A673 (cell line): Measurements from ENCODE around the gene DPM1. TPM values are rescaled to one million over a fixed set of nuclear protein-coding genes. Genes with fewer than 3 reads are reported as not detected.

Experiments
- BruUV-seq: library from RNA; stranded (reverse); fragments of 400-500 nt; replicated peaks from 2 replicates; lab custom pipeline; 2021; lab: Mats Ljungman, UMichigan
- CTCF ChIA-PET: fragments of 300-600 bp; sonication (Branson Sonifier 250); formaldehyde crosslinking; loops from one replicate; lab custom pipeline; 2022; ENCODE audit warnings: antibody characterized with exemption; lab: Charles Lee
- POLR2A ChIA-PET: fragments of 300-600 bp; sonication (Branson Sonifier 250); formaldehyde crosslinking; loops from one replicate; lab custom pipeline; 2022; ENCODE audit warnings: antibody characterized with exemption; ENCODE audit not compliant: low non-redundant PET; lab: Charles Lee
- DNase-seq: peaks from one replicate; pipeline ENCODE4 v3.0.0-alpha.2; 2015; ENCODE audit warnings: low spot score
- H3K27ac ChIP-seq: fragments of 200-600 bp; sonication (generic); 2 replicates; pipeline ENCODE4 v1.5.1; 2016; ENCODE audit warnings: mixed run types, low read depth, mild to moderate bottlenecking, mixed read lengths, antibody characterized with exemption, low read length; ENCODE audit not compliant: poor library complexity, severe bottlenecking
- H3K27me3 ChIP-seq: fragments of 200-600 bp; sonication (generic); replicated peaks from 2 replicates; pipeline ENCODE4 v1.6.1; 2017; ENCODE audit warnings: mixed run types, low read depth, mild to moderate bottlenecking, mixed read lengths, antibody characterized with exemption, low read length; ENCODE audit not compliant: insufficient read depth, poor library complexity
- H3K36me3 ChIP-seq: fragments of 200-600 bp; sonication (generic); 2 replicates; pipeline ENCODE4 v1.6.1; 2016; ENCODE audit warnings: mixed run types, mild to moderate bottlenecking, mixed read lengths, antibody characterized with exemption, low read length; ENCODE audit not compliant: insufficient read depth, poor library complexity, severe bottlenecking
- H3K4me1 ChIP-seq: fragments of 200-600 bp; sonication (generic); 2 replicates; pipeline ENCODE4 v1.6.1; 2017; ENCODE audit warnings: mixed run types, mild to moderate bottlenecking, mixed read lengths, antibody characterized with exemption, low read length; ENCODE audit not compliant: insufficient read depth, poor library complexity, severe bottlenecking
- H3K4me3 ChIP-seq: fragments of 200-600 bp; sonication (generic); 2 replicates; pipeline ENCODE4 v1.5.1; 2016; ENCODE audit warnings: low read depth, mixed run types, mild to moderate bottlenecking, mixed read lengths, low read length; ENCODE audit not compliant: poor library complexity, severe bottlenecking
- H3K9me3 ChIP-seq: fragments of 200-600 bp; sonication (generic); 2 replicates; pipeline ENCODE4 v1.6.1; 2016; ENCODE audit warnings: mixed run types, low read depth, mild to moderate bottlenecking, mixed read lengths, antibody characterized with exemption, low read length; ENCODE audit not compliant: poor library complexity, severe bottlenecking
- EZH2 ChIP-seq: fragments of 200-600 bp; sonication (generic); IDR thresholded peaks from 2 replicates; pipeline ENCODE4 v1.6.1; 2017; ENCODE audit warnings: borderline replicate concordance, low read depth, mild to moderate bottlenecking, mixed read lengths, antibody characterized with exemption, low read length; ENCODE audit not compliant: poor library complexity, severe bottlenecking
- intact Hi-C: fragments of 100-400 bp; cut with micrococcal nuclease; formaldehyde crosslinking; loops from one replicate; pipeline ENCODE4 v1.10.0; 2022; ENCODE audit not compliant: unreplicated experiment
- total RNA-seq: library from RNA; stranded (reverse); gene quantifications from 2 replicates; pipeline ENCODE4 v1.2.3, GENCODE V29; 2021
- TF ChIP-seq, protein P1 (sequence below): fragments of 300-800, 200-600 bp; sonication (generic); conservative IDR thresholded peaks from 2 replicates; pipeline ENCODE4 v1.5.1; 2017; ENCODE audit warnings: low read depth, mild to moderate bottlenecking, antibody characterized with exemption, low read length, moderate library complexity, mixed read lengths

Gene DPM1
- total RNA-seq, 1 experiment from 2014 or later = 65.5 TPM

DNA sequence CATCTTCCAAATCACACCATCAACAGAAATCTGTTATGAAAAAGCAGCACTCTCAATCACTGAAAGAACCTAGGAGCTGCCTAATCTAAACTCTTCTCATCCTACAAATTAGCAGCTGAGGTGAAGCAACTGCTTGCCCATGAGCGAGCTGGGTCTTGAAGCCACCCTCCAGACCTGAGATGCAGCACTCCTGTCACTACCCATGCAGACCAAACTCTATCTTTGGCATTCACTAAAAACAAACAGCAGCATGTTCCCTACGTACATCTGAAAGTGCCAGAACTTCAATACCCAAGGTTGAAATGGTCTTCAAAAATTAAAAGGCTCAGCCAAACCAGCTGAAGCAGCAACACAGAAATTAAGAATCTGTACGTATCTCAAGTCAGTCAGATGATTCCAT lies 41.4 kb downstream of the DPM1 start:
- no TSS peak for BruUV-seq
- H3K27ac ChIP-seq = peak overlapping the region; percentile 33
- intact Hi-C loops = no loop called here
- no peaks in the 10 kb centered on the region for H3K27me3 ChIP-seq
- H3K4me3 ChIP-seq = no peak overlapping the region
- peaks cover 30% of the 10 kb centered on the region for H3K36me3 ChIP-seq
- ChIA-PET POLR2A (no interaction called here), CTCF (interaction anchor here (0.7 kb wide), 1 partner anchor 58 kb away, joined by 5 read pairs; no protein-coding TSS in a partner anchor)
- no peak for DNase-seq
- TF ChIP-seq, protein P1, sequence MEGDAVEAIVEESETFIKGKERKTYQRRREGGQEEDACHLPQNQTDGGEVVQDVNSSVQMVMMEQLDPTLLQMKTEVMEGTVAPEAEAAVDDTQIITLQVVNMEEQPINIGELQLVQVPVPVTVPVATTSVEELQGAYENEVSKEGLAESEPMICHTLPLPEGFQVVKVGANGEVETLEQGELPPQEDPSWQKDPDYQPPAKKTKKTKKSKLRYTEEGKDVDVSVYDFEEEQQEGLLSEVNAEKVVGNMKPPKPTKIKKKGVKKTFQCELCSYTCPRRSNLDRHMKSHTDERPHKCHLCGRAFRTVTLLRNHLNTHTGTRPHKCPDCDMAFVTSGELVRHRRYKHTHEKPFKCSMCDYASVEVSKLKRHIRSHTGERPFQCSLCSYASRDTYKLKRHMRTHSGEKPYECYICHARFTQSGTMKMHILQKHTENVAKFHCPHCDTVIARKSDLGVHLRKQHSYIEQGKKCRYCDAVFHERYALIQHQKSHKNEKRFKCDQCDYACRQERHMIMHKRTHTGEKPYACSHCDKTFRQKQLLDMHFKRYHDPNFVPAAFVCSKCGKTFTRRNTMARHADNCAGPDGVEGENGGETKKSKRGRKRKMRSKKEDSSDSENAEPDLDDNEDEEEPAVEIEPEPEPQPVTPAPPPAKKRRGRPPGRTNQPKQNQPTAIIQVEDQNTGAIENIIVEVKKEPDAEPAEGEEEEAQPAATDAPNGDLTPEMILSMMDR = no peak
- no peak for TF ChIP-seq EZH2
- H3K4me1 ChIP-seq = peaks cover 60% of the 10 kb centered on the region
- H3K9me3 ChIP-seq = no peaks in the 10 kb centered on the region

DNA sequence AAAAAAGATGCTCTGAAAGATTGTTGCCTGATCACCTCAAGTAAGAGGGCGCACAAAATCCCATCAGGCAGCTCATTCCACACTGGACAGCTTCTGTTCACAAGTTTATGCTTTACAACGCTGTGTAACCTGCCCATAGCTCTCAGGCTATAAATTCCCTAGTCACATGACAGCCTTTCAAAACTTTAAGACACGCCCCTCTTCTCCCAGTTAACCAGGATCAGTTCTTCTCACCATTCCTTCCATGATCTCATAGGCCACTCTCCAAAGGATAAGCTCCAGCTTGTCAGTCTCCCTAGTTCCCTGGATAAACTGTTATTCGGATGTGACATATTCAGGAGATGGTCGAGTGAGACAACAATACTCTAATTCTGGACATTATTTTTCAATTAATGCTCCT lies 42.1 kb downstream of the DPM1 start:
- peaks cover 30% of the 10 kb centered on the region for H3K36me3 ChIP-seq
- H3K27me3 ChIP-seq = no peaks in the 10 kb centered on the region
- ChIA-PET CTCF (interaction anchor here (0.7 kb wide), 1 partner anchor 57 kb away, joined by 5 read pairs; no protein-coding TSS in a partner anchor), POLR2A (interaction anchor here (0.6 kb wide), 1 partner anchor 275 kb away, joined by 3 read pairs; no protein-coding TSS in a partner anchor)
- BruUV-seq = no TSS peak
- H3K4me1 ChIP-seq = peaks cover 60% of the 10 kb centered on the region
- no peak overlapping the region for H3K4me3 ChIP-seq
- peak; percentile 62 for DNase-seq
- intact Hi-C loops = no loop called here
- no peak overlapping the region for H3K27ac ChIP-seq
- H3K9me3 ChIP-seq = no peaks in the 10 kb centered on the region
- TF ChIP-seq, protein P1 = no peak
- no peak for TF ChIP-seq EZH2

- peak; percentile 38 for DNase-seq
- intact Hi-C loops = no loop called here
- TF ChIP-seq, protein P1 = no peak
- no peak for TF ChIP-seq EZH2
- no TSS peak for BruUV-seq
- Histone ChIP-seq H3K4me1 (peaks cover 60% of the 10 kb centered on the region), H3K27me3 (no peaks in the 10 kb centered on the region), H3K9me3 (no peaks in the 10 kb centered on the region), H3K4me3 (no peak overlapping the region), H3K27ac (peak overlapping the region; percentile 49), H3K36me3 (peaks cover 30% of the 10 kb centered on the region)
- ChIA-PET POLR2A (no interaction called here), CTCF (interaction anchor here (0.6 kb wide), 1 partner anchor 1212 kb away, joined by 3 read pairs; no protein-coding TSS in a partner anchor)
These were observed 42.9 kb downstream of the DPM1 start for GRCh38 chr20:50915424-50915823.
